GM12878 (cell line): ENCODE measurements around the gene RRP15. TPM values are rescaled to one million over a fixed set of nuclear protein-coding genes. Genes with fewer than 3 reads are reported as not detected.

Experiments used
- ATAC-seq: fragments of 200-7000 bp; cut with Tn5 transposase; 3 replicates; pipeline ENCODE4 v1.9.1; 2020; ENCODE audit warnings: mild to moderate bottlenecking, moderate library complexity
- BruUV-seq: library from RNA; stranded (reverse); fragments of 400-500 nt; replicated peaks from 2 replicates; lab custom pipeline; 2021; lab: Mats Ljungman, UMichigan
- CTCF ChIA-PET: fragments of 300-600 bp; sonication (Branson Sonifier 250); formaldehyde crosslinking; extraction: SDS; loops from one replicate; lab custom pipeline; 2021; ENCODE audit warnings: inconsistent platforms; lab: Yijun Ruan, JAX
- POLR2A ChIA-PET: fragments of 350-600 bp; formaldehyde crosslinking; extraction: SDS; loops from one replicate; lab custom pipeline; 2021; ENCODE audit warnings: inconsistent platforms; lab: Charles Lee
- RAD21 ChIA-PET: fragments of 300-600 bp; sonication (Branson Sonifier 250); formaldehyde crosslinking; loops from one replicate; lab custom pipeline; 2023; ENCODE audit warnings: antibody characterized with exemption; ENCODE audit not compliant: unreplicated experiment; lab: Charles Lee
- SMC1A ChIA-PET: fragments of 300-600 bp; sonication (Branson Sonifier 250); formaldehyde crosslinking; loops from one replicate; lab custom pipeline; 2023; ENCODE audit not compliant: unreplicated experiment, uncharacterized antibody; lab: Charles Lee
- DNase-seq: peaks from one replicate; pipeline ENCODE4 v3.0.0-alpha.2; 2011; ENCODE audit warnings: low read depth, low spot score
- FAIRE-seq: peaks from 3 replicates; lab custom pipeline; 2011; peaks lifted over from hg19 to GRCh38; lab: Jason Lieb, UNC
- H2AFZ ChIP-seq: 2 replicates; pipeline ENCODE4 v1.6.0; 2011; ENCODE audit warnings: low read depth, low read length, control low read depth; ENCODE audit not compliant: control insufficient read depth
- H3K27ac ChIP-seq: 2 replicates; pipeline ENCODE4 v1.5.1; 2011; ENCODE audit warnings: control low read depth; ENCODE audit not compliant: control insufficient read depth, insufficient read depth
- H3K27me3 ChIP-seq, 2 experiments: replicated peaks in 1 of 2; 2 replicates each; pipeline versions ENCODE4 v1.6.0 to v1.6.1; 2011; ENCODE audit warnings: low read length in 1 of 2; ENCODE audit not compliant: control insufficient read depth in 2 of 2, insufficient read depth in 2 of 2
- H3K36me3 ChIP-seq, 2 experiments: 2 replicates each; pipeline ENCODE4 v1.5.1; 2011; ENCODE audit warnings: low read length in 1 of 2; ENCODE audit not compliant: control insufficient read depth in 2 of 2, insufficient read depth in 2 of 2
- H3K4me1 ChIP-seq: 2 replicates; pipeline ENCODE4 v1.6.1; 2011; ENCODE audit warnings: mild to moderate bottlenecking, low read length, moderate library complexity, mixed read lengths; ENCODE audit not compliant: control insufficient read depth, insufficient read depth
- H3K4me2 ChIP-seq: 2 replicates; pipeline ENCODE4 v1.6.0; 2011; ENCODE audit warnings: control low read depth; ENCODE audit not compliant: control insufficient read depth, insufficient read depth
- H3K4me3 ChIP-seq: fragments of 200-600 bp; sonication (generic); 2 replicates; pipeline ENCODE4 v1.5.1; 2016
- H3K79me2 ChIP-seq: 2 replicates; pipeline ENCODE4 v1.6.0; 2011; ENCODE audit warnings: low read length; ENCODE audit not compliant: control insufficient read depth, insufficient read depth
- H3K9ac ChIP-seq: 2 replicates; pipeline ENCODE4 v1.8.0; 2011; ENCODE audit warnings: low read length, control low read depth, mixed read lengths; ENCODE audit not compliant: control insufficient read depth, insufficient read depth
- H3K9me3 ChIP-seq: replicated peaks from 3 replicates; pipeline ENCODE4 v1.5.1; 2011; ENCODE audit warnings: mild to moderate bottlenecking, low read length; ENCODE audit not compliant: control insufficient read depth, insufficient read depth
- H4K20me1 ChIP-seq: 2 replicates; pipeline ENCODE4 v1.6.0; 2011; ENCODE audit not compliant: control insufficient read depth, insufficient read depth
- BCLAF1 ChIP-seq: fragments of 450-650 bp; IDR thresholded peaks from 2 replicates; pipeline ENCODE4 v1.6.1; 2017; ENCODE audit warnings: antibody characterized with exemption, mild to moderate bottlenecking, moderate library complexity
- NFIC ChIP-seq: IDR thresholded peaks from 2 replicates; pipeline ENCODE4 v1.6.1; 2012; ENCODE audit warnings: low read depth, mild to moderate bottlenecking, inconsistent platforms, low read length, moderate library complexity
- ZNF622 ChIP-seq: fragments of 450-650 bp; IDR thresholded peaks from 2 replicates; pipeline ENCODE4 v1.6.1; 2017; ENCODE audit warnings: mild to moderate bottlenecking, inconsistent platforms
- WGBS: methylation state at CpG from one replicate; pipeline ENCODE4 v1.1.6; 2016; ENCODE audit warnings: low lambda C conversion rate; ENCODE audit not compliant: insufficient replicate concordance, insufficient coverage; ENCODE audit errors: missing lambda C conversion rate; 5-methylcytosine and 5-hydroxymethylcytosine counted together
- in situ Hi-C: fragments of 300-500 bp; cut with MboI; formaldehyde crosslinking; loops from 9 replicates; pipeline ENCODE4 v1.14.3; 2018; ENCODE audit warnings: mixed read lengths
- intact Hi-C: fragments of 100-400 bp; cut with micrococcal nuclease; formaldehyde crosslinking; loops from one replicate; pipeline ENCODE4 v1.14.2; 2022; ENCODE audit not compliant: unreplicated experiment
- polyA plus RNA-seq, 11 experiments: library from polyadenylated mRNA; depleted of rRNA in 4 of 11; unstranded in 6 of 11; stranded (reverse) in 5 of 11; fragments of >200 nt; fragmentation: Nextera tagmentation in 4 of 11; fragmentation: Illumina TruSeq in 1 of 11; extraction: Ambion mirVana in 4 of 11; extraction: Trizol in 1 of 11; gene quantifications; 1 replicate in 1 of 11; 2 replicates in 10 of 11; pipeline versions ENCODE4 v1.2.1 to v1.2.3, GENCODE V29; 2011 to 2016; ENCODE audit warnings: inconsistent platforms in 2 of 11, missing spikeins in 2 of 11, low read depth in 1 of 11
- total RNA-seq, 4 experiments: library from RNA; depleted of rRNA in 3 of 4; stranded (reverse); fragments of >200 nt in 3 of 4; fragmentation: Illumina TruSeq in 1 of 4; extraction: Trizol in 1 of 4; gene quantifications; 2 replicates each; pipeline versions ENCODE4 v1.2.1 to v1.2.3, GENCODE V29; 2013 to 2021

Gene RRP15
- total and polyA plus RNA-seq, 10 of the 15 experiments (the other 5 are each of a cell fraction or from before 2014, with no cell fraction given) = 5.6 to 37.8 (median 19.1) TPM

- no peak overlapping the region for H2AFZ ChIP-seq
- CTCF ChIA-PET = interaction anchor here (0.6 kb wide), 1 partner anchor 1062 kb away, joined by 3 read pairs; no protein-coding TSS in a partner anchor
- in situ Hi-C loops = no loop called here
- no peak overlapping the region for H3K4me2 ChIP-seq
- H3K4me3 ChIP-seq = no peak overlapping the region
- WGBS = 7% methylated on average over 3 of the region's 3 CpGs
- H3K36me3 ChIP-seq = no peaks in the 10 kb centered on the region
- FAIRE-seq (no peak), ATAC-seq (peak; percentile 35; the same call in 2 of the 3 replicates), DNase-seq (no peak)
- RAD21 ChIA-PET = no interaction called here
- no peaks in the 10 kb centered on the region for H3K4me1 ChIP-seq
- no peaks in the 10 kb centered on the region for H4K20me1 ChIP-seq
- POLR2A ChIA-PET = interaction anchor here (0.7 kb wide), 1 partner anchor 12 kb away, joined by 3 read pairs; no protein-coding TSS in a partner anchor
- intact Hi-C loops = no loop called here
- H3K27ac ChIP-seq = no peak overlapping the region
- no peaks in the 10 kb centered on the region; a peak in 1 of 4 replicates for H3K27me3 ChIP-seq
- SMC1A ChIA-PET = interaction anchor here (1.3 kb wide), 1 partner anchor 11 kb away, joined by 3 read pairs; the partner anchor contains the start of gene RRP15
- TF ChIP-seq NFIC = no peak
- no peak for TF ChIP-seq BCLAF1
- no peak for TF ChIP-seq ZNF622
- no peak overlapping the region for H3K9ac ChIP-seq
- H3K9me3 ChIP-seq = no peaks in the 10 kb centered on the region
- no TSS peak for BruUV-seq
- no peaks in the 10 kb centered on the region for H3K79me2 ChIP-seq
Observed at GRCh38 chr1:218273762-218274479, 11.2 kb upstream of the RRP15 start.
